HG03520 (cell line): ENCODE results near the gene NCOA1.
A peak's percentile ranks its signal among the peaks of the same experiment; 100 is the strongest.
"Not testable (repeated sequence)": the region's sequence is repeated elsewhere in the genome, so short reads cannot be mapped to it uniquely, and the experiment has no call there.

Experiments used
- ATAC-seq: cut with Tn5 transposase; IDR thresholded peaks from one replicate; pipeline ENCODE4 v1.9.1; 2021; ENCODE audit warnings: mild to moderate bottlenecking, moderate library complexity; ENCODE audit not compliant: unreplicated experiment

The NCOA1 gene

GRCh38 chr2:24771764-24772586 lies 280.9 kb downstream of the NCOA1 start:
- no peak for ATAC-seq

DNA sequence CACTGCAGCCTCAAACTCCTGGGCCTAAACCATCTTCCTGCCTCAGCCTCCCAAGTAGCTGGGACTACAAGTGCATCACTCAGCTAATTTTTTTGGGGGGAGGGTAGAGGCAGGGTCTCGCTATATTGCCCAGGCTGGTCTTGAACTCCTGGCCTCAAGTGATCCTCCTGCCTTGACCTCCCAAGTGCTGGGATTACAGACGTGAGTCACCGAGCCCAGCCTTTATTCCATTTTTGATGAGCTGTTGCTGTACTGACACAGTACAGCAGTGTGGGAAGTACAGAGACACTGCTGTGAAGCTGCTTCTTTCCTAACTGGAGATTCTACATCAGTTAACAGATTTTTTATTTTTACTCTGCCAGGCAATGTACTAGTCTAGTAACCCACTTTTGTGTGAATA lies 283.3 kb downstream of the NCOA1 start:
- no peak for ATAC-seq

GRCh38 chr2:24779116-24779515 lies 288.1 kb downstream of the NCOA1 start:
- no peak for ATAC-seq

GRCh38 chr2:24783641-24784040 lies 292.6 kb downstream of the NCOA1 start:
- ATAC-seq, result no peak

DNA sequence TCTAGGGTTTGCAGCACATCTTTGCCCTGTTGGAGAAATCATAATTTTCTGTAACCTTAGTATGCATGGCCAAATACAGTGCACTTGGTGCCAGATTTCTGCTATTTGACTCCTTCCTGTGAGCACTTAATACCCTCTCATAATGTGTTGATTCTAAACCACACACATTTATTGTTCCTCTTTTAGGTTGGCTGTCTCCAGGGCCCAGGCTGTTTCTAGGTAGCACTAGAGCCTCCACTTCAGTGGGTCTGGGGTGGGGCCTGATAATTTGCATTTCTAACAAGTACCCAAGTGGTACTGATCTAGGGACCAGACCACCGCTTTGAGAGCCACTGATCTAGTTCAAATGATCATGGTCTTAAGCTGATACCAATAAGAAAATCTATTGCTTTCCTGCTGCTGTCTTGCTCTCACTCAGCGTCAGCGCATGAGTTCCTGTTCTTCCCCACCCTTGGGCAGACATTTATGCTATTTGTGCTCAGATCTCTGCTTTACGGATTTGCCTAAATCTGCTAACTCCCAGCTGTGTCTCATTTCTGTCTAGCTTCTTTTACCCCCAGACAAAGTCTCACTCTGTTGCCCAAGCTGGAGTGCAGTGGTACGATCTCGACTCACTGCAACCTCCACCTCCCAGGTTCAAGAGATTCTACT lies 294.7 kb downstream of the NCOA1 start:
- peak; percentile 51 for ATAC-seq

- no peak for ATAC-seq
These were observed 296.5 kb downstream of the NCOA1 start for GRCh38 chr2:24787532-24787931.

- no peak for ATAC-seq
These were observed 297.8 kb downstream of the NCOA1 start for GRCh38 chr2:24788816-24789215.

- ATAC-seq, result no peak
These were observed 300.4 kb downstream of the NCOA1 start for GRCh38 chr2:24791452-24791851.

- ATAC-seq, result no peak
These were observed 301.5 kb downstream of the NCOA1 start for GRCh38 chr2:24792542-24792873.

- peak; percentile 87 for ATAC-seq
These were observed 302.1 kb downstream of the NCOA1 start, which contains the start of the genes CENPO and PTRHD1 for GRCh38 chr2:24792874-24793760. Gene CENPO, plus strand, starts transcription at chr2:24793425. Its CDS starts 495 bp downstream, at chr2:24793920. Gene PTRHD1, minus strand, starts transcription at chr2:24793391. Its CDS starts 14 bp downstream, at chr2:24793377.

GRCh38 chr2:24793761-24794435 lies 302.8 kb downstream of the NCOA1 start:
- ATAC-seq, result peak; percentile 1

DNA sequence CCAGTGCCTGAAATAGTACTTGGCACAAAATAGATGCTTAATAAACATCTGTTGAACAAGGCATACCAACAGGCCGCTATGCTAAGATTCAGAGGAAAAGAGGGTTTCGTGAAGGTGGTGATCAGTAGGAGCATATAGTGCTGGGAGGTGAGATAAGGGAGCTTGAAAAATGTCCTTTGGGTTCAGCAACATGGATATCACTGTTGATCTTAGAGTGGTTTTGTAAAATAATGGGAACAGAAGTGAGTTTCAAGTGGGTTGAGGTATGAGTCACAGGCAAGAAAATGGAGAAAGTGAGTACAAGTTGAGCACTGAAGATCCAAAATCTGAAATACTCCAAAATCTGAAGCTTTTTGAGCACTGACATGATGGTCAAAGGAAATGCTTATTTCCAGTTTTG lies 306.6 kb downstream of the NCOA1 start:
- no peak for ATAC-seq

- ATAC-seq, result not testable (repeated sequence)
These were observed 309.4 kb downstream of the NCOA1 start for GRCh38 chr2:24800487-24800886.

DNA sequence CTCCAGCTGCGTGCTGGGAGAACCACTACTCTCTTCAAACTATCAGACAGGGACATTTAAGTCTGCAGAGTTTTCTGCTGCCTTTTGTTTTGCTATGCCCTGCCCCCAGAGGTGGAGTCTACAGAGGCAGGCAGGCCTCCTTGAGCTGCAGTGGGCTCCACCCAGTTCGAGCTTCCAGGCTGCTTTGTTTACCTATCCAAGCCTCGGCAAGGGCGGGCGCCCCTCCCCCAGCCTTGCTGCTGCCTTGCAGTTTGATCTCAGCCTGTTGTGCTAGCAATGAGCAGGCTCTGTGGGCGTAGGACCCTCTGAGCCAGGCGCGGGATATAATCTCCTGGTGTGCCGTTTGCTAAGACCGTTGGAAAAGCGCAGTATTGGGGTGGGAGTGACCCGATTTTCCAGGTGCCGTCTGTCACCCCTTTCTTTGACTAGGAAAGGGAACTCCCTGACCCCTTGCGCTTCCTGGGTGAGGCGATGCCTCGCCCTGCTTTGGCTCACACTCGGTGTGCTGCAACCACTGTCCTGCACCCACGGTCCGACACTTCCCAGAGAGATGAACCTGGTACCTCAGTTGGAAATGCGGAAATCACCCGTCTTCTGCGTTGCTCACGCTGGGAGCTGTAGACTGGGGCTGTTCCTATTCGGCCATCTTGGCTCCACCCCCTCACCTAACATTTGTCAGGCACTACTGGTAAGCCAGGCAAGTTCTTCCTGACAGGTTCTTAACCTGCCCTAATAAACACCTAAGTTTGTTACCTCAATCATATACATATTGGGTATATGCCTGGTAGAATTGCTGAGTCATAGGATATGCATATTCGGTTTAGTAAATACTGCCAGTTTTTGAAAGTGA lies 315.0 kb downstream of the NCOA1 start:
- not testable (repeated sequence) for ATAC-seq

DNA sequence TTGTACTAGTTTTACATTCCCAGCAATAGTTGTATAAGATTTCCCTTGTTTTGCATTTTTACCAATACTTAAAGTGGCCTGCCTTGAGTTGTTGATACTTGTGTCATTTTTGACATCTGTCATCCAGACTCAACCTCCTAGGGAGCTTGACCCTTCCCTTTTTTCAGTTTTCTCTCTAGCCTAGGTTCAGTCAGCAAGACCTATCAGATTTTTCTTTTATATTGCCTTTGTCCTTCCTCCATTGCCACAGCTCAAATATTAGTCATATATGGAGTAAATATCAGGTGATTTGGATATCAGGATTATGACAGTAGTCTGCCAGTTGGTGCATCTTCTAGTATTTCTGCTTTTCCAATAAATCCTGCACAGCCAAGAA lies 315.6 kb downstream of the NCOA1 start:
- ATAC-seq, result no peak

DNA sequence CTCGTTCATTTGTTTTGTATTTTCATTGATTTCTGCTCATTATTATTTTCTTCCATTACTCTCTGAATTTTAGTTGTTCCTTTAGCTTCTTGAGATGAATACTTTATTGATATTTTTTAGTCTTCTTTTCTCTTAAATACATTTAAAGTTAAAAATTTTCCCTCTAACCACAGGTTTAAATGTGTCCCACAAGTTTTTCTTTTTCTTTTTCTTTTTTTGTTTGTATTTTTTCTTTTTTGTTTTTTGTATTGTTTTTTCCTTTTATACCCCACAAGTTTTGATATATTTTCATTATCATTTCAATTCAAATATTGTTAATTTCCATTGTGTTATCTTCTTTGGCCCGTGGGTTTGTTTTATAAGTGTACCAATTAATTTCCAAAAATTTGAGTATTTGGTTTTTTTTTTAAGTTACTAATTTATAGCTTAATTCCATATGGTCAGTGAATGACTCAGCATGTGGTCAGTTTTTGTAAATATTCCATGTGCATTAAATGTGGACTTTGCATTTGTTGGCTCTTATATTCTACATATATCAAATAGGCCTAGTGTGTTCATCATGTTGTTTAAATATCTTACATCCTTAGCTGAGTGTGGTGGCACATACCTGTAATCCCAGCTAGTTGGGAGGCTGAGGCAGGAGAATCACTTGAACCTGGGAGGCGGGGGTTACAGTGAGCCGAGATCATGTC lies 318.4 kb downstream of the NCOA1 start:
- ATAC-seq, result no peak

DNA sequence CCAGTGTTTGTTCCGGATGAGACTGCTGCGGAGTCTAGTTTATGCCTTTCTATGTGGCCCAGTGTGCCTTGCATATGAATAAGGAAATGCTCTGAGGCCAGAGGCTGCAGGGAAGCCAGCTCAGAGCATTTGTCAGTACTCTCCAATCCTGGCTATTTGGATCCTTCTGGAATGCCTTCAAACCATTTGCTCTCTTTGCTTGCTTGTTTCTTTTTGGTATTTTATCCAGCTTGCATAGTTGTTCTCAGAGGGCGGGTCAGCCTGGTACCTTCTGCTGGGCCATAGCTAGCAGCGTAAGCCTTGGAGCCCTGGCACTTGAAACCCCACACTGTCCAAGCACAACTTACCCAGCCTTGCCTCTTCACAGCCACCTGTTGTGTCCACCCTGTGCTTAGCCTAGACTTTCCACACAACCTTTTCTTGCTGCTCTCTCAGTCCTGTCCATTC lies 322.7 kb downstream of the NCOA1 start:
- no peak for ATAC-seq

GRCh38 chr2:24814516-24814915 lies 323.5 kb downstream of the NCOA1 start:
- ATAC-seq, result no peak

GRCh38 chr2:24815171-24815570 lies 324.1 kb downstream of the NCOA1 start:
- no peak for ATAC-seq
